GM20431 (cell line): ENCODE measurements around the gene SSH2.
"Not testable (repeated sequence)": the region's sequence is repeated elsewhere in the genome, so short reads cannot be mapped to it uniquely, and the experiment has no call there.

Source experiments
- in situ Hi-C: fragments of 300-500 bp; cut with MseI, MboI; formaldehyde crosslinking; loops from one replicate; pipeline ENCODE4 v1.15.0; 2020; ENCODE audit warnings: low sequenced_read_pairs; ENCODE audit not compliant: unreplicated experiment

SSH2 gene

DNA sequence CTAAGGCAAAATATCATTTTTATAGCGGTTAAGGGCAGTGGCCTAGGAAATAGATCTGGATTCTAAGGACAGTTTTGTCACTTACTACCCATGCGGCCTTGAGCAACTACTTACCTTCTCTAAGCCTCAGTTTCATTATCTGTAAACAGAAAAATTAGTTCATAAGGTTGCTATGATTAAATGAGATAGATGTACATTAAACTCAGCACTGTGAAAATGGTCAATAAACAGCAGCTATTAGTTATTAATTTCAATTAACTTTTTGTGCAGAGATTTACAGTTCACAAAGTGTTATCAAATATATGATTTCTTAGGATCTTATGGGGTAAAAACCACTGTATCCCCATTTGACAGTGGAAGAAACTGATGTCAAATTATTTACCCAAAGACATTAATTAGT is 171.8 kb downstream of the SSH2 start:
- in situ Hi-C loops = no loop called here

DNA sequence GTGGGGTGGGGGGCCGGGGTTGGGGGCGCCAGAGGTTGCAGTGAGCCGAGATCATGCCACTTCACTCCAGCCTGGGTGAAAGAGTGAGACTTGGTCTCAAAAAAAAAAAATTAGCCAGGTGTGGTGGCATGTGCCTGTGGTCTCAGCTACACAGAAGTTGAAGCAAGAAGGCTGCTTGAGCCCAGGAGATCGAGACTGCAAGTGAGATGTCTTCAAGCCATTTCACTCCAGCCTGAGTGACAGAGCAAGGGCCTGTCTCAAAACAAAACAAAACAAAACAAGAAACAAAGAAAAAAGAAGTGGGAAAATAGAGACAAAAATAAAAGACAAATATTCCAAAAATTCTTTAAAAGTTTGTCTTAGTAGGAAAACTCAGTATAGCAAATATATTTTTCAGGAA is 172.2 kb downstream of the SSH2 start:
- in situ Hi-C loops = no loop called here

DNA sequence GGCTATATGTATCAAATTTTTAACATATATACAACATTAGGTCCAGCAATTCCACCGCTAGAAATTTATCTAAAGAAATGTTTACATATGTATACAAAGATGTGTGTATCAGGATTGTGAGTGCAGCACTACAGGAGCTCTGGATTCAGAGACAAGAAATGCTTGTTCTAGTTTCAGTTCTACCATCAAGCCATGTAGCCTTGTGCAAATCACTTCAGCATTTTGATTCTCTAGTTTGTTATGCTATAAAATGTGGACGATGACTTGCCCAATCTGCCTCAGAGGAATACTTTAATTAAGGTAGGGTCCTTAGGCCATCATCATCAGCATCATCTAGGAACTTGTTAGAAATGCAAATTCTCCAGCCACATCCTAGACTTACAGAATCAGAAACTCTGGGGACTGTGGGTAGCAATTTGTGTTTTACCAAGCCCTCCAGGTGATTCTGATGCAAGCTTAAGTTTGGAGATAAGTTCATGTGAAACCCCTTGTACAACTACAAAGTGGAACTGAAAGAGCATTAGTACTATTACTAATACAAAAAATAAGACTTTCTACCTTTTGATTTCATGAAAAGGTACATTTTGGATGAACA is 176.1 kb downstream of the SSH2 start:
- in situ Hi-C loops = no loop called here

DNA sequence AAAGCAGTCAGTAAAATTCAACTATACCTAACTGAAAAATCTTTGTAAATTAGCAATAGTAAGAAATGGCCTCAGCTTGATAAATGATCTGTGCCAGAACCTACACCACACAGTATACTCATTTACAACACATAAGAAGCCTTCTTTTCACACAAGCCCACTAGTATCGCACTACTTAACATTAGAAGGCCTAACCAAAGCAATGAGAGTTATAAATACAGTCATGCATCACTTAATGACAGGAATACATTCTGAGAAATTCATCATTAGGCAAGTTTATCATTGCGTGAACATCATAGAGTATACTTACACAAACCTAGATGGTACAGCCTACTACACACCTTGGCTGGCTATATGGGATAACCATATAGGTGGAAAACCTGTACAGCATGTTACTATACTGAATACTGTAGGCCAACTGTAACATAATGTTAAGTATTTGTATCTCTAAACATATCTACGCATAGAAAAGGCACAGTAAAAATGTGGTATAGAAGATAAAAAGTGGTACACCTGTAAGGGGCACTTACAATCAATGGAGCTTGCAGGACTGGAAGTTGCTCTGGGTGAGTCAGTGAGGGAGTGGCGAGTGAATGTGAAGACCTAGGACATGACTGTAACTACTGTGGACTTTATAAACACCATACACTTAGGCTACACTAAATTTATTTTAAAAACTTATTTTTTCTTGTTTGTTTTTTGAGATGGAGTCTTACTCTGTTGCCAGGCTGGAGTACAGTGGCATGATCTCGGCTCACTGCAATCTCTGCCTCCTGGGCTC is 180.8 kb downstream of the SSH2 start:
- in situ Hi-C loops = no loop called here

- in situ Hi-C loops = no loop called here
Observed at GRCh38 chr17:29748400-29748799, 181.6 kb downstream of the SSH2 start.

DNA sequence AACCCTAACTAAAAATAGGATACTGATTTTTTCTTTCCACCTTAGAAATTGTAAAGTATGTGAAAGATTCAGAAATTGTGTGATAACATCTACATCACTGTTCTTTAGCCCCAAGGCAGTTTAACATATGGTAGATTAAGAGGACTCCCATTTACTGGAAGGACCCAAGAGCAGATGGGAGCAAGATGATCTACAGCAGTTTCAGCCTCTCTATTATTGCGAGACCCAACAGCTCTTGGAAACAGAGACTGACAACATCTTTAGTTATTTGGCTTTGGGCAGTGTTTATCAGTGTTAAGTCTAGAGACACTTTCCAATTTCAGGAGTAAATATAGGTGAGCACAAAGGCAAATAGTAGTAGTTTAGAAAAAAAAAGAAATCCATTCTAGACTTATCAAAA is 182.4 kb downstream of the SSH2 start:
- in situ Hi-C loops = no loop called here

DNA sequence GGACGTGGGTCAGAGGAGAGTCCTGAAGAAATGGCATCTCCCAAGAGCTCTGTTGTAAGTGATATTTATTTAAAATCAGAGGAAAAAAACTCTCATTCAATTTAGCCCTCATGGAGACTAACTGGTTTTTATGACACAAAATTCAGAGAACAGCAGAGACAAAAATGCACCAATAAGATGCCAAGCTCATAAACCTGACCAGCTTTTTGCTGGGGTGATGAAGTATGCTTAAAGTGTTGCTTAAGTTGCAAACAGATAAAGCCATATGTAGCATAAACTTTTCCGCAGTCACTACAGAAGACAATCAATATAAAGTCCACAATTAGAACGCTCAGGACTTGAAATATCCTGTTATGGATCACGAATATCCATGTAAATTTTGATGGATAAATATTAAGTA is 183.4 kb downstream of the SSH2 start:
- in situ Hi-C loops = no loop called here

- in situ Hi-C loops = no loop called here
Observed at GRCh38 chr17:29744121-29744520, 185.9 kb downstream of the SSH2 start.

DNA sequence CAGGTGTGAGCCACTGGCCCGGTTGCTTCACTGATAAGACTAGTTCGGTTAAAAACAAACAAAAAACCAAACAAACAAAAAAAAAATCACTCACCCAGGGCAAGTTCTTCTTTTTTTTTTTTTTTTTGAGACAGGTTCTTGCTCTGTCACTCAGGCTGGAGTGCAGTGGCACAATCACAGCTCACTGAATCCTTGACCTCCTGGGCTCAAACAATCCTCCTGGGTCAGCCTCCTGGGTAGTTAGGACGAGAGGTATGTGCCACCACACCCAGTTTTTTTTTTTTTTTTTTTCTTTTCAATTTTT is 187.9 kb downstream of the SSH2 start:
- in situ Hi-C loops = no loop called here

- in situ Hi-C loops = no loop called here
Observed at GRCh38 chr17:29740017-29740416, 190.0 kb downstream of the SSH2 start.

GRCh38 chr17:29734640-29735039 is 195.4 kb downstream of the SSH2 start:
- in situ Hi-C loops = no loop called here

DNA sequence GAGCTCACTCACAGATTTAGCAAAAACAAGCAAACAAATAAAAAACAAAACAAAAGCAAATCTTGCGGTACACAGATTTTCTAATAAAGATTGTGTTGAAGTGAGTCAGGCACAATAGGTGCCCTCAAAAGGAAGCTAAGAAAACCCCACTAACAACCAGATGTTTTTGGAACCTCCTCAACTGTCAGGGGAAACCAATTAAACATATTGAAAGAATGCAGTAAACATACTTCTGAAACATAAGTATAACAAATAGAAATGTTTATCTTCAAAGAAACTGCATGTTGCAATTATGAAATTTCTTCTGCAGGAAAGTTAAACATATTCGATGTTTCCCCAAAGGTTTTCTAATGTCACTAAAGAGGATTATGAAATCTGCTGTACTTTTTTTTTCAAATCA is 196.9 kb downstream of the SSH2 start:
- in situ Hi-C loops = no loop called here

DNA sequence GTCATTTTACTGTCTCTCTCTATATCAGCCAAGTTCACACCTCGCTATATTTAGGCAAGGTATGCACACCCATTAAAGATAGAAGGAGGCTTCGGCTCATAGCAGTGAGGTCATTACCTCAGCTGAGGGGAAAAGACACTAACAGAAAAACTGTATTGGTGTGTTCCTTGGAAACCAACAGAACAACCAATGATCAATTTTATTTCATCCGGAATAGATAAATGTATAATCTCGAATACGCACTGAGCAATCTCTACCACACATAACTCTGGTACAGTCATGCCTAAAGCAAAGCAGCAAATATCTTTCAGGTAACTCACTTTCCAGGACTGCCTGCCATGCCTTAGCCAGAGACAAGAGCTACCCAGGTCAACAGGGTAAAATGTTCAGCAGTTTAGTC is 197.4 kb downstream of the SSH2 start:
- in situ Hi-C loops = no loop called here

DNA sequence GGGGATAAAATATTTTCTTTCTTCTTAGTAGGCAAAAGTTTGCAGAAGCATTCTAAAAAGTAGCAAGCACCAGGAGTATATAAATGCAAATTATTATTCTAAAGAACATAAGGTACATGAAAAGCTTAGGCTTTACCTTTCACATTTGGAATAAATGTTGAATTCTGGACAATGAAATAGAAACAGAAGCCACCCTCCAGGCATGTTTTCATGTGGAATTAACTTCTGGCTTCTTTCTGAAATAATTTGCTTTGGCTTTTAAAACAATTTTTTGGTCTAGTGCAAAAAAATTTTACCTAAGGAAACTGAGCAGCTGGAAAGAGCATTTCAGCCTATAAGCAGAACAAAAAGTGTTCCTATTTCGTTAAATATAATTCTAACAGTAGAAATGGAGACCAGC is 197.8 kb downstream of the SSH2 start:
- in situ Hi-C loops = no loop called here

GRCh38 chr17:29731589-29731929 is 198.5 kb downstream of the SSH2 start:
- in situ Hi-C loops = no loop called here

- in situ Hi-C loops = no loop called here
Observed at GRCh38 chr17:29728490-29728889, 201.5 kb downstream of the SSH2 start.

DNA sequence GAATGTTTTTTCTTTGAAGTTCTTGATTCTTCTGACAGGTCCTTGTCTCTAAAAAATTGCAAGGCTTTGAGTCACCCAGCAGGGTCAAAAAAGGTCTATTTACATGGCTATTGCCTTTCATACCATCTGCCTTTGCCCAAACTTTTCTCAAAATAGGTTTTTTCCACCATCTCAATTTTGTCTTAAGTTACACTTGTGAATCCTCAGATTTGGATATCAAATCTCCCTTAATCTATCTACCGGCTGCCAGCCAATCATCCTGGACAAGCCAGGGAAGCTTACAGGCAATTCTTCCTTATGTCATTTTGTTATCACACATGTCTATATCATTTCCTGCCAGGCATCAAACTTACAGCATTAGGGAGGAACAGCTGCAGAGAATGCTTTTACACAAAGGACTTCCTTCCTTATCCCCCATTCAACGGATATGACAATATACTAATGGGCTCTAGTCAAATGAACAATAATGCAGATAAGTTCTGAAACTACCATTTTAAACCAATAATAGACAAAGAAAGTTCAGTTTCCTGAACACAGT is 203.2 kb downstream of the SSH2 start:
- in situ Hi-C loops = no loop called here

DNA sequence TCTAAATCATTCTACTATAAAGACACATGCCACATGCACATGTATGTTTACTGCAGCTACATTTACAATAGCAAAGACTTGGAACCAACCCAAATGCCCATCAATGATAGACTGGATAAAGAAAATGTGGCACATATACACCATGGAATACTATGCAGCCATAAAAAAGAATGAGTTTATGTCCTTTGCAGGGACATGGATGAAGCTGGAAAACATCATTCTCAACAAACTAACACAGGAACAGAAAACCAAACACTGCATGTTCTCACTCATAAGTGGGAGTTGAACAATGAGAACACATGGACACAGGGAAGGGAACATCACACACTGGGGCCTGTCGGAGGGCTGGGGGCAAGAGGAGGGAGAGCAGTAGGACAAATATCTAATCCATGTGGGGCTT is 204.6 kb downstream of the SSH2 start:
- in situ Hi-C loops = not testable (repeated sequence)

DNA sequence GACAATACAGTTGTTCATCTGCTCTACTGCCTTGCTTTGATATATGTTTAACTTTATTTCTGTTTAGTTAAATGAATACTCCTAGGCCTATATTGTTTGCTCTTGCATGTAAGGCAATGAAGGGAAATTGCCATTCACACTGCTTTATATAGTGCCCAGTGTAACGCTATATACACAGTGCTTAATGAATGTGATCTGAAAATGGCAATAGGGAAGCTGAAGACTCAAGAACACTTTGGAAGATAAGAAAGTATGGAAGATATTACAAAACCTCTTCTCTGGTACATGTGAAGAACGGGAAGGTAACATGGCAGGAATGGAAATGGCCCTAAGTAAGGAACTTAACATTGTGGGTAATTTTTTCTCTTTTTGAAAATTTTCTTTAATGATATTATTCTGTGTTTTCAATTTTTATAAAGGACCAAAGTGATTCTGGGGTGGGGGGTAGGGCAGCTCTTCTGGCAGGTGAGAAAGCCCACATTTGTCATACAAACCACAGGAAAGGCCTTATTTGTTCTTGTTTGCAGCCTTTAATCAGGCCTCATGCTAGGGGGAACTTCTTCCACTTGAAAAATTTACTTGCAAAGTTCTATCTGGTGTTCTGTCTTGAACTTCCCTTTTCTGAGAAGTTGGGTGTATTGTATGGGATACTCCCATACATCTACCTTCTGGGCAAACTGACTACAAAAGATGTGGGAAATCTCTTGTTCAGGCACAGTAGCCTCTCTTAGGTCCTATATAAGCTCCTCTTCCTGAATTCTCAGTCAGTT is 206.6 kb downstream of the SSH2 start:
- in situ Hi-C loops = no loop called here

DNA sequence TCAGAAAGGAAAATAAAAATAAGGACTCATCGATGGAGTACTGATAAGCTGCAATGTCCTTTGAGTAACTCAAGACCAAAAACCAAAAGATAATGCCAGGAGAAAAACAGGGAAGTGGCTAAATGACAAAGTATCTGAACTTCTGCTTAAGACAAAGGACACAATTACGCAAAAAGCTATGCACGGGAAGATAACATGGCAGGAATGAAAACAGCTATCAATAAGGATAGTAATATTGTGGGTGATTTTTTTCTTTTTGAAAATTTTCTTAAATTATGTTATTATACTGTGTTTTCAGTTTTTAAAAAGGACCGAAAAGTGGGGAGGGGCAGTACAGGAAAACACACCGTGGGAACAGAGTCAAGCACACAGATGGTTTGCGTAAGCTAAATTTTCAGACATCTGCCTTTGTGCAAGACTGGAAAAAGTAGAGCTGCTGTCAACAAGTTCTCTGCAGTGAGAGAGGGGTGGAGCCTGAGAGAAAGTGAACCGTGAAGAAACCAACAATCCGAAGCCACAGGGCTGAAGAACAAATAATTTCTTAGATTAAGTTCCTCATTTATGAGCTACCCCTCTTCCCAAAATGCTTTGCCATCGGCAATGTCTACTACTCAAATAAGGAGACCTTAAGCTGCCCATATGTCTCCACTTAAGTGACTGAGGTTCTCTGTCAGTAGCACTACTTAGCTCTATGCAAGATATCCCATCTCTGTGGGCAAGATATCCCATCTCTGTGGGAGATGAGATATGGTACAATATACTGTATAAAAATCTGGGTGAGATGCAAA is 207.4 kb downstream of the SSH2 start:
- in situ Hi-C loops = no loop called here

DNA sequence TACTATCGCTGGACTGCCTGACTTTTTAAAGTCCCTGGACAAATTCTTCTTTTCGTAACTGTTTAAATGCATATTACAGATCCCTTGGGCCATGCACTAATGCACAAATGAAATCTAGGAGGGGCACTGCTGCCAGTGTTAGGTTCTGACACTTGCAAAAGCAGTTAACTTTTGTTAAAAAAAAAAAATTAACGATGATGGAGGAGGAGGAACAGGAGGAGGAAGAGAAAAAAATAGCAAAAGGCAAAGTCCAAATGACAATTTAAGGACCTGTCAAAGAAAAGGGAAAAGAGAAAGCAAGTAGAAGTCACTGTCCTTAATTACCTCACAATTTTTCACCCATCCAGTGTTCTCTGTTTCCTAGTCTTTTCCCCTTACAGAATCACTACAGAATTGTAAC is 209.5 kb downstream of the SSH2 start:
- in situ Hi-C loops = no loop called here
